Transverse colon (tissue), 4 donors: Measurements from ENCODE around the gene DRC3. TPM values are rescaled to one million over a fixed set of nuclear protein-coding genes. Genes with fewer than 3 reads are reported as not detected.
A peak's percentile ranks its signal among the peaks of the same experiment; 100 is the strongest.

Experiments used
- DNase-seq: peaks from one replicate; pipeline ENCODE4 v3.0.0-alpha.2; 2019
- H3K27ac ChIP-seq, 4 donors: fragments of 200-600 bp; sonication (generic); 2 replicates each; pipeline ENCODE4 v1.5.1; 2016 to 2018; ENCODE audit warnings: inconsistent platforms in 4 of 4
- H3K27me3 ChIP-seq: fragments of 200-600 bp; sonication (generic); 2 replicates; pipeline ENCODE4 v1.5.1; 2017; ENCODE audit warnings: inconsistent platforms
- H3K36me3 ChIP-seq, 4 donors: fragments of 200-600 bp; sonication (generic); 2 replicates each; pipeline ENCODE4 v1.5.1; 2017 to 2019; ENCODE audit warnings: inconsistent platforms in 4 of 4
- H3K4me1 ChIP-seq, 4 donors: fragments of 200-600 bp; sonication (generic); 2 replicates each; pipeline ENCODE4 v1.5.1; 2017 to 2020; ENCODE audit warnings: inconsistent platforms in 4 of 4
- H3K4me3 ChIP-seq, 4 donors: fragments of 200-600 bp; sonication (generic); 1 replicate in 1 of 4; 2 replicates in 3 of 4; pipeline versions ENCODE4 v1.5.1 to v1.6.1; 2017 to 2019; ENCODE audit warnings: inconsistent platforms in 4 of 4
- H3K9me3 ChIP-seq, 2 donors: fragments of 200-600 bp; sonication (generic); 2 replicates each; pipeline ENCODE4 v1.5.1; 2017 to 2019; ENCODE audit warnings: inconsistent platforms in 2 of 2
- EP300 ChIP-seq: sonication (generic); formaldehyde crosslinking; IDR thresholded peaks from one replicate; pipeline ENCODE4 v1.6.1; 2017; ENCODE audit warnings: antibody characterized with exemption, low read depth
- POLR2A ChIP-seq: fragments of 450-650 bp; IDR thresholded peaks from one replicate; pipeline ENCODE4 v1.6.1; 2016; ENCODE audit warnings: antibody characterized with exemption, mild to moderate bottlenecking, moderate library complexity
- POLR2AphosphoS5 ChIP-seq, 3 donors: sonication (generic); formaldehyde crosslinking; IDR thresholded peaks; one replicate each; pipeline ENCODE4 v1.6.1; 2016; ENCODE audit warnings: antibody characterized with exemption in 3 of 3
- whole genome bisulfite sequencing, 2 donors: methylation state at CpG; one replicate each; pipeline ENCODE4 v1.1.5; 2018; ENCODE audit warnings: low coverage in 1 of 2; 5-methylcytosine and 5-hydroxymethylcytosine counted together
- in situ Hi-C, 4 donors: fragments of 200-750 bp; cut with MboI; loops; one replicate each; pipeline versions ENCODE4 v1.15.0 to v1.15.1; 2017; ENCODE audit warnings: low sequenced_read_pairs in 3 of 4, low pct_ligation_motif_present in 1 of 4, low pct_unique_long_range_greater_than_20kb in 1 of 4
- intact Hi-C: fragments of 100-400 bp; cut with DNase I; formaldehyde crosslinking; loops from one replicate; pipeline ENCODE4 v1.15.1; 2023; ENCODE audit warnings: low total_unique reads
- total RNA-seq, 4 donors: library from RNA; depleted of rRNA; stranded (reverse); fragments of >200 nt; gene quantifications; one replicate each; pipeline ENCODE4 v1.1.0, GENCODE V29; 2016
- TF ChIP-seq, protein P1 (sequence below), 5 experiments: fragments of 200-600 bp in 3 of 5; fragments of 450-650 bp in 2 of 5; sonication (generic) in 3 of 5; IDR thresholded peaks; 1 replicate in 2 of 5; 2 replicates in 3 of 5; pipeline ENCODE4 v1.5.1; 2016 to 2017; ENCODE audit warnings: antibody characterized with exemption in 5 of 5, inconsistent platforms in 3 of 5, mild to moderate bottlenecking in 2 of 5, moderate library complexity in 1 of 5

The DRC3 gene
- total RNA-seq, 4 donors from 2014 or later = 0.64 to 1.8 (median 0.82) TPM; not detected in 1

DNA sequence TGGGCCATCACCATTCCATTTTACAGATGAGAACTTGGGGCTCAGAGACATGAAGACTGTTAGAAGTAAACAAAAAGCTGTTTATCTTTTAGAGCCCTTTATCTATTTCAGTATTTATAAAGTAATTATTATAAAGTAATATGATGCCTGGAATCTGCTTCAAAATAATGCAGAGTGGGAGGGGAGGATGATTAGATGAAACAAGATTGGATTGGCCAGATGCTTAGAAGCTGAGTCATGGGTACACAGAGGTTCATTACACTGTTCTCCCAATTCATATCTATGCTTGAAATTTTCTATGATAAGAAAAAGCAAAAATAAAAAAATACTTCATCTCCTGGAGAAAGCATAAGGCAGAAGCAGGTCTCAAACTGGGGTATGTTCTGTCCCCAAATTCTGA is 29.8 kb upstream of the DRC3 start:
- Histone ChIP-seq H3K36me3 (no peaks in the 10 kb centered on the region), H3K9me3 (no peaks in the 10 kb centered on the region), H3K27ac (peak overlapping the region in 3 of 4 donors; percentile 18 to 48 (median 25)), H3K27me3 (no peaks in the 10 kb centered on the region), H3K4me1 (peaks cover 16 to 69% (median 52%) of the 10 kb centered on the region in 4 donors), H3K4me3 (no peak overlapping the region)
- intact Hi-C loops = no loop called here
- in situ Hi-C loops = no loop called here
- no peak for DNase-seq
- TF ChIP-seq, protein P1, sequence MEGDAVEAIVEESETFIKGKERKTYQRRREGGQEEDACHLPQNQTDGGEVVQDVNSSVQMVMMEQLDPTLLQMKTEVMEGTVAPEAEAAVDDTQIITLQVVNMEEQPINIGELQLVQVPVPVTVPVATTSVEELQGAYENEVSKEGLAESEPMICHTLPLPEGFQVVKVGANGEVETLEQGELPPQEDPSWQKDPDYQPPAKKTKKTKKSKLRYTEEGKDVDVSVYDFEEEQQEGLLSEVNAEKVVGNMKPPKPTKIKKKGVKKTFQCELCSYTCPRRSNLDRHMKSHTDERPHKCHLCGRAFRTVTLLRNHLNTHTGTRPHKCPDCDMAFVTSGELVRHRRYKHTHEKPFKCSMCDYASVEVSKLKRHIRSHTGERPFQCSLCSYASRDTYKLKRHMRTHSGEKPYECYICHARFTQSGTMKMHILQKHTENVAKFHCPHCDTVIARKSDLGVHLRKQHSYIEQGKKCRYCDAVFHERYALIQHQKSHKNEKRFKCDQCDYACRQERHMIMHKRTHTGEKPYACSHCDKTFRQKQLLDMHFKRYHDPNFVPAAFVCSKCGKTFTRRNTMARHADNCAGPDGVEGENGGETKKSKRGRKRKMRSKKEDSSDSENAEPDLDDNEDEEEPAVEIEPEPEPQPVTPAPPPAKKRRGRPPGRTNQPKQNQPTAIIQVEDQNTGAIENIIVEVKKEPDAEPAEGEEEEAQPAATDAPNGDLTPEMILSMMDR (IDR thresholded peaks at IDR 0.05) = no peak
- TF ChIP-seq POLR2AphosphoS5 (IDR thresholded peaks at IDR 0.05) = no peak
- TF ChIP-seq EP300 = no peak
- TF ChIP-seq POLR2A = no peak

DNA sequence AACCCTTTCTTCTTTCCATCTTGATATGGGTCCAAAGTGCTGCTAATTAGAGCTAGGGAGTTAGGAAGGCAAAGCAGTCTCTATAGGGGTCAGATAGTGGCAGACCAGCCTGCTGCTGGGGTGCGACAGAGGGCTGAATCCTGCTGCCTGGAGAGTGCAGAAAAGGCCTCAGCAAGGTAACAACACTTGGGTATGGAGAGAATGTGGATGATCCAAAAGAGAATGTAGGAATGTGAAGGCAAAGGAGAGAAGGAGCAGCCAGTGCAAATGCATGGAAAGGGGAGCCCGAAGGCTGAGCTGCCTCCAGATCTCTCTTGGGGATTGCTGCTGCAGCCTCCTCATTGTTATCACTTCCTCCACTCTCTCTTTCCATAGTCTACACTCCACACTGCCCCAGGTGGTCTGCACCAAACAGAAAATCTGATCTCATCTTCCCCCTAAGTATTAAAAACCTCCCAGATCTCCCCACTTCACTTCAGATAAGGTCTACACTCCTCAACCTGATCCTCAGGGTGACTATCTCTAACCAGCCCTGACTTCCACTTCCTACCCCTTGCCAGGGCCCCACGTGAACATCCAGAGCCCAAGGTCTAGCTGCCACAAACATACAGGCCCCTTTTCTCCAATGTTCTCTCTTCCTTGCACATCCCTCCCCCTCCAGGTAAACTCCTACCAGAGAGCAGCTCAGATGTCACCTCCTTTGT is 29.2 kb upstream of the DRC3 start:
- DNase-seq = no peak
- in situ Hi-C loops (no loop called here), intact Hi-C loops (no loop called here)
- TF ChIP-seq POLR2AphosphoS5 (IDR thresholded peaks at IDR 0.05) (no peak), EP300 (no peak), POLR2A (no peak)
- TF ChIP-seq, protein P1 (IDR thresholded peaks at IDR 0.05) = no peak
- no peak overlapping the region for H3K4me3 ChIP-seq
- H3K9me3 ChIP-seq = no peaks in the 10 kb centered on the region
- H3K27me3 ChIP-seq = no peaks in the 10 kb centered on the region
- peak overlapping the region in 3 of 4 donors; percentile 18 to 48 (median 25) for H3K27ac ChIP-seq
- no peaks in the 10 kb centered on the region for H3K36me3 ChIP-seq
- H3K4me1 ChIP-seq = peaks cover 16 to 65% (median 46%) of the 10 kb centered on the region in 4 donors
- 63 to 80% methylated on average over 3 of the region's 3 CpGs for WGBS, 2 donors

GRCh38 chr17:17944242-17944641 is 28.4 kb upstream of the DRC3 start:
- Histone ChIP-seq H3K4me1 (peaks cover 16 to 59% (median 39%) of the 10 kb centered on the region in 4 donors), H3K27ac (peak overlapping the region in 2 of 4 donors; percentile 25 to 32)

GRCh38 chr17:17944743-17945142 is 27.9 kb upstream of the DRC3 start:
- no peaks in the 10 kb centered on the region for H3K36me3 ChIP-seq

More at GRCh38 chr17:17944242-17944641, 28.4 kb upstream of the DRC3 start:
- in situ Hi-C loops = no loop called here
- TF ChIP-seq POLR2A (no peak), POLR2AphosphoS5 (IDR thresholded peaks at IDR 0.05) (no peak), EP300 (no peak)
- TF ChIP-seq, protein P1 (IDR thresholded peaks at IDR 0.05) = no peak
- Histone ChIP-seq H3K4me3 (no peak overlapping the region), H3K36me3 (no peaks in the 10 kb centered on the region), H3K27me3 (no peaks in the 10 kb centered on the region), H3K9me3 (no peaks in the 10 kb centered on the region)
- DNase-seq = no peak
- 78% methylated on average over 2 to 7 of the region's 7 CpGs for WGBS, 2 donors
- intact Hi-C loops = no loop called here

More at GRCh38 chr17:17944743-17945142, 27.9 kb upstream of the DRC3 start:
- peaks cover 16 to 55% (median 35%) of the 10 kb centered on the region in 4 donors for H3K4me1 ChIP-seq
- no peak for DNase-seq
- H3K4me3 ChIP-seq = no peak overlapping the region
- H3K27me3 ChIP-seq = no peaks in the 10 kb centered on the region
- no peak for TF ChIP-seq POLR2A
- TF ChIP-seq, protein P1 (IDR thresholded peaks at IDR 0.05) = no peak
- no peak for TF ChIP-seq POLR2AphosphoS5 (IDR thresholded peaks at IDR 0.05)
- TF ChIP-seq EP300 = no peak
- H3K9me3 ChIP-seq = no peaks in the 10 kb centered on the region
- WGBS, 2 donors = 88 to 93% methylated on average over 6 to 11 of the region's 11 CpGs
- H3K27ac ChIP-seq = peak overlapping the region in 2 of 4 donors; percentile 25 to 32
- in situ Hi-C loops (no loop called here), intact Hi-C loops (no loop called here)
